ENCODE results near the gene RHBDL2.

The RHBDL2 gene

GRCh38 chr1:38923607-38924006 is 18.0 kb downstream of the RHBDL2 start:
- no peaks in the 10 kb centered on the region for H3K4me1 ChIP-seq (ENCODE audit: low read length)
- no peak overlapping the region for H3K27ac ChIP-seq (ENCODE audit: low read length)
- H3K9me3 ChIP-seq (ENCODE audit: insufficient read depth, low read length): no peaks in the 10 kb centered on the region
- no peak overlapping the region for H2AFZ ChIP-seq (ENCODE audit: low read depth, low read length)
- H3K4me2 ChIP-seq (ENCODE audit: low read length): no peak overlapping the region
- H3K9ac ChIP-seq (ENCODE audit: low read length): no peak overlapping the region
- H4K20me1 ChIP-seq (ENCODE audit: insufficient read depth, low read length): no peaks in the 10 kb centered on the region
- no peaks in the 10 kb centered on the region for H3K79me2 ChIP-seq (ENCODE audit: low read length)
- H3K27me3 ChIP-seq (ENCODE audit: low read depth, low read length): no peaks in the 10 kb centered on the region
- H3K36me3 ChIP-seq (replicated peaks; ENCODE audit: low read depth, low read length): no peaks in the 10 kb centered on the region
- no peak for TF ChIP-seq CTCF (IDR thresholded peaks at IDR 0.05; ENCODE audit: low read depth, low read length)
- TF ChIP-seq EZH2phosphoT487 (IDR thresholded peaks at IDR 0.05; ENCODE audit: low read depth): no peak
- H3K4me3 ChIP-seq (ENCODE audit: low read length): no peak overlapping the region

- H3K4me1 ChIP-seq (ENCODE audit: low read length): no peaks in the 10 kb centered on the region
- H2AFZ ChIP-seq (ENCODE audit: low read depth, low read length): no peak overlapping the region
- H3K9me3 ChIP-seq (ENCODE audit: insufficient read depth, low read length): no peaks in the 10 kb centered on the region
- H3K36me3 ChIP-seq (replicated peaks; ENCODE audit: low read depth, low read length): no peaks in the 10 kb centered on the region
- no peak for TF ChIP-seq CTCF (IDR thresholded peaks at IDR 0.05; ENCODE audit: low read depth, low read length)
- no peak for TF ChIP-seq EZH2phosphoT487 (IDR thresholded peaks at IDR 0.05; ENCODE audit: low read depth)
- H3K9ac ChIP-seq (ENCODE audit: low read length): no peak overlapping the region
- no peaks in the 10 kb centered on the region for H4K20me1 ChIP-seq (ENCODE audit: insufficient read depth, low read length)
- H3K27me3 ChIP-seq (ENCODE audit: low read depth, low read length): no peaks in the 10 kb centered on the region
- H3K4me3 ChIP-seq (ENCODE audit: low read length): no peak overlapping the region
- no peaks in the 10 kb centered on the region for H3K79me2 ChIP-seq (ENCODE audit: low read length)
- H3K27ac ChIP-seq (ENCODE audit: low read length): no peak overlapping the region
- H3K4me2 ChIP-seq (ENCODE audit: low read length): no peak overlapping the region
These were observed 22.5 kb downstream of the RHBDL2 start for GRCh38 chr1:38919130-38919529.

GRCh38 chr1:38918568-38918967 is 23.1 kb downstream of the RHBDL2 start:
- Histone ChIP-seq H2AFZ (ENCODE audit: low read depth, low read length) (no peak overlapping the region), H3K27ac (ENCODE audit: low read length) (no peak overlapping the region), H3K79me2 (ENCODE audit: low read length) (no peaks in the 10 kb centered on the region)

GRCh38 chr1:38917772-38918171 is 23.9 kb downstream of the RHBDL2 start:
- Histone ChIP-seq H3K27ac (ENCODE audit: low read length) (no peak overlapping the region), H2AFZ (ENCODE audit: low read depth, low read length) (no peak overlapping the region), H3K4me2 (ENCODE audit: low read length) (no peak overlapping the region), H3K4me3 (ENCODE audit: low read length) (no peak overlapping the region), H3K36me3 (replicated peaks; ENCODE audit: low read depth, low read length) (no peaks in the 10 kb centered on the region), H3K9ac (ENCODE audit: low read length) (no peak overlapping the region), H3K9me3 (ENCODE audit: insufficient read depth, low read length) (no peaks in the 10 kb centered on the region), H3K4me1 (ENCODE audit: low read length) (no peaks in the 10 kb centered on the region), H3K27me3 (ENCODE audit: low read depth, low read length) (no peaks in the 10 kb centered on the region), H4K20me1 (ENCODE audit: insufficient read depth, low read length) (no peaks in the 10 kb centered on the region), H3K79me2 (ENCODE audit: low read length) (no peaks in the 10 kb centered on the region)
- no peak for TF ChIP-seq CTCF (IDR thresholded peaks at IDR 0.05; ENCODE audit: low read depth, low read length)
- TF ChIP-seq EZH2phosphoT487 (IDR thresholded peaks at IDR 0.05; ENCODE audit: low read depth): no peak

More at GRCh38 chr1:38918568-38918967, 23.1 kb downstream of the RHBDL2 start:
- Histone ChIP-seq H4K20me1 (ENCODE audit: insufficient read depth, low read length) (no peaks in the 10 kb centered on the region), H3K4me1 (ENCODE audit: low read length) (no peaks in the 10 kb centered on the region), H3K27me3 (ENCODE audit: low read depth, low read length) (no peaks in the 10 kb centered on the region), H3K36me3 (replicated peaks; ENCODE audit: low read depth, low read length) (no peaks in the 10 kb centered on the region), H3K9me3 (ENCODE audit: insufficient read depth, low read length) (no peaks in the 10 kb centered on the region), H3K9ac (ENCODE audit: low read length) (no peak overlapping the region), H3K4me2 (ENCODE audit: low read length) (no peak overlapping the region), H3K4me3 (ENCODE audit: low read length) (no peak overlapping the region)
- TF ChIP-seq EZH2phosphoT487 (IDR thresholded peaks at IDR 0.05; ENCODE audit: low read depth) (no peak), CTCF (IDR thresholded peaks at IDR 0.05; ENCODE audit: low read depth, low read length) (no peak)

All from OCI-LY3 (cell line).